Prostate gland (tissue), 2 donors: ENCODE measurements around the gene WDR1. TPM values are rescaled to one million over a fixed set of nuclear protein-coding genes. Genes with fewer than 3 reads are reported as not detected.

Experiments used
- DNase-seq: peaks from one replicate; pipeline ENCODE4 v3.0.0-alpha.2; 2019; ENCODE audit warnings: low spot score
- H3K27ac ChIP-seq, 2 donors: fragments of 200-600 bp; sonication (generic); 2 replicates each; pipeline ENCODE4 v1.5.1; 2017 to 2019
- H3K27me3 ChIP-seq: fragments of 200-600 bp; sonication (generic); replicated peaks from 2 replicates; pipeline ENCODE4 v1.5.1; 2019; ENCODE audit not compliant: insufficient read depth
- H3K36me3 ChIP-seq, 2 donors: fragments of 200-600 bp; sonication (generic); 1 replicate in 1 of 2; 2 replicates in 1 of 2; pipeline versions ENCODE4 v1.5.1 to v1.8.1; 2017 to 2019
- H3K4me1 ChIP-seq: fragments of 200-600 bp; sonication (generic); replicated peaks from 2 replicates; pipeline ENCODE4 v1.5.1; 2019
- H3K4me3 ChIP-seq, 2 donors: fragments of 200-600 bp; sonication (generic); 2 replicates each; pipeline ENCODE4 v1.5.1; 2017 to 2019
- H3K9me3 ChIP-seq: fragments of 200-600 bp; sonication (generic); 2 replicates; pipeline ENCODE4 v1.5.1; 2017
- CTCF ChIP-seq, 4 experiments: fragments of 200-600 bp in 2 of 4; fragments of 450-650 bp in 2 of 4; sonication (generic) in 2 of 4; IDR thresholded peaks; 1 replicate in 3 of 4; 2 replicates in 1 of 4; pipeline ENCODE4 v1.5.1; 2016 to 2019; ENCODE audit warnings: antibody characterized with exemption in 4 of 4, mild to moderate bottlenecking in 2 of 4, moderate library complexity in 2 of 4
- POLR2A ChIP-seq: fragments of 450-650 bp; IDR thresholded peaks from one replicate; pipeline ENCODE4 v1.6.1; 2016; ENCODE audit warnings: antibody characterized with exemption, mild to moderate bottlenecking
- POLR2AphosphoS5 ChIP-seq: sonication (generic); formaldehyde crosslinking; IDR thresholded peaks from one replicate; pipeline ENCODE4 v1.6.1; 2017; ENCODE audit warnings: antibody characterized with exemption
- WGBS: methylation state at CpG from one replicate; pipeline ENCODE4 v1.1.5; 2018; 5-methylcytosine and 5-hydroxymethylcytosine counted together
- intact Hi-C: fragments of 100-400 bp; cut with DNase I; formaldehyde crosslinking; loops from one replicate; pipeline ENCODE4 v1.14.2; 2022
- total RNA-seq, 2 donors: library from RNA; depleted of rRNA; stranded (reverse); fragments of >200 nt; gene quantifications; one replicate each; pipeline ENCODE4 v1.1.0, GENCODE V29; 2016

The WDR1 gene
- total RNA-seq, 2 donors from 2014 or later: 127 to 171 TPM

GRCh38 chr4:10096201-10096977 lies 20.2 kb downstream of the WDR1 start:
- WGBS: 64% methylated on average over 17 of the region's 17 CpGs
- peaks cover 3% of the 10 kb centered on the region for H3K4me1 ChIP-seq
- no peaks in the 10 kb centered on the region for H3K9me3 ChIP-seq
- H3K36me3 ChIP-seq: peaks cover 0 to 19% of the 10 kb centered on the region in 2 donors
- peak overlapping the region; percentile 40 to 58 for H3K27ac ChIP-seq
- no peak overlapping the region for H3K4me3 ChIP-seq
- intact Hi-C loops: no loop called here
- no peaks in the 10 kb centered on the region for H3K27me3 ChIP-seq
- no peak for DNase-seq
- TF ChIP-seq POLR2AphosphoS5 (peak; percentile 27), CTCF (IDR thresholded peaks at IDR 0.05) (no peak)

- intact Hi-C loops: no loop called here
- TF ChIP-seq CTCF (IDR thresholded peaks at IDR 0.05): no peak
- TF ChIP-seq POLR2AphosphoS5: no peak
- TF ChIP-seq POLR2A: no peak
- Histone ChIP-seq H3K9me3 (no peaks in the 10 kb centered on the region), H3K27me3 (no peaks in the 10 kb centered on the region), H3K4me1 (no peaks in the 10 kb centered on the region), H3K36me3 (peaks cover 0 to 28% of the 10 kb centered on the region in 2 donors), H3K4me3 (no peak overlapping the region), H3K27ac (peak overlapping the region; percentile 40 to 58)
- no peak for DNase-seq
- WGBS: 74% methylated on average over 13 of the region's 13 CpGs
Observed at GRCh38 chr4:10095296-10095991, 21.2 kb downstream of the WDR1 start.

- Histone ChIP-seq H3K27ac (no peak overlapping the region), H3K27me3 (no peaks in the 10 kb centered on the region), H3K4me1 (no peaks in the 10 kb centered on the region), H3K9me3 (no peaks in the 10 kb centered on the region), H3K36me3 (peaks cover 0 to 28% of the 10 kb centered on the region in 2 donors), H3K4me3 (no peak overlapping the region)
- 74% methylated on average over 13 of the region's 13 CpGs for WGBS
- intact Hi-C loops: no loop called here
- no peak for DNase-seq
- TF ChIP-seq POLR2A: no peak
- no peak for TF ChIP-seq CTCF (IDR thresholded peaks at IDR 0.05)
- no peak for TF ChIP-seq POLR2AphosphoS5
Observed at GRCh38 chr4:10094841-10095240, 21.8 kb downstream of the WDR1 start.

- Histone ChIP-seq H3K9me3 (no peaks in the 10 kb centered on the region), H3K27ac (peak overlapping the region; percentile 28 to 53), H3K27me3 (no peaks in the 10 kb centered on the region), H3K4me3 (no peak overlapping the region), H3K4me1 (no peaks in the 10 kb centered on the region), H3K36me3 (peaks cover 0 to 28% of the 10 kb centered on the region in 2 donors)
- no peak for DNase-seq
- TF ChIP-seq CTCF (IDR thresholded peaks at IDR 0.05): no peak
- TF ChIP-seq POLR2AphosphoS5: peak; percentile 23
- TF ChIP-seq POLR2A: no peak
- 62% methylated on average over 11 of the region's 12 CpGs for WGBS
- intact Hi-C loops: no loop called here
Observed at GRCh38 chr4:10093801-10094552, 22.6 kb downstream of the WDR1 start.
